ENCODE measurements around the gene PWWP2B. TPM values are rescaled to one million over a fixed set of nuclear protein-coding genes. Genes with fewer than 3 reads are reported as not detected.

Gene PWWP2B
- polyA plus RNA-seq (2011; rRNA removed) = 2.0 and 2.8 TPM in 2 replicates
- 5.0 and 8.0 TPM in 2 replicates for polyA plus RNA-seq (2012; cell fraction: cytosol; rRNA removed)
- polyA plus RNA-seq (2012; cell fraction: nucleus; rRNA removed) = 8.3 and 12.2 TPM in 2 replicates
- polyA plus RNA-seq (2017; fragmentation: RNase III; extraction: RNeasy Plus Mini Kit Qiagen cat#74134 plus additional on column Dnase treatment) = 6.6 to 7.3 TPM (median 7.0 TPM) in 3 replicates
- 2.1 and 2.5 TPM in 2 replicates for polyA minus RNA-seq (2011; rRNA and poly(A)+ RNA removed)

DNA sequence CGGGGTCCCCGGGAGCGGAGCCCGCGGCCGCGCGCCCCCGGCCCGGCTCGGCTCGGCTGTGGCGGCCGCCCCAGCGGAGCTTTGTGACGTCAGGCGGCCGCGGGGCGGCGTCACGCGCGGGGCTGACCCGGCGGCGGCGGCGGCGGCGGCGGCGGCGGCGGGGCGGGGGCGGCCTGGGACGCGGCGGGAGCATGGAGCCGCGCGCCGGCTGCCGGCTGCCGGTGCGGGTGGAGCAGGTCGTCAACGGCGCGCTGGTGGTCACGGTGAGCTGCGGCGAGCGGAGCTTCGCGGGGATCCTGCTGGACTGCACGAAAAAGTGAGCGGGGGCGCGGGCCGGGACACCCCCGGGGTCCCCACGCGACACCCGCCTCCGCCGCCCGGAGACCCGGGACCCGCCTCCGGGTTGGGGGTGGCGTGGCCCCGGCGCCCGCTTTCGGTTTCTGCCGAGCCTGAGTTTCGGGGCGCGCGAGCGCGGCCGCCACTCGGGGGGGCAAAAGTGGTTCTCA lies at the start of gene PWWP2B:
Gene PWWP2B (plus strand): TSS at position 165 of the 506 bp plus-strand sequence. CDS start 27 bp downstream, at position 192.
- Histone ChIP-seq H3K4me1 (peaks cover 27% of the 10 kb centered on the region), H3K9me3 (no peaks in the 10 kb centered on the region), H3K27ac (peak within 1 kb of the TSS; percentile 98 to 99), H3K4me2 (peak within 1 kb of the TSS; percentile 98), H3K4me3 (peak within 1 kb of the TSS; percentile 100)
- TF ChIP-seq POLR2A (IDR thresholded peaks at IDR 0.05; ENCODE audit: low read length) = peak; percentile 45
- TF ChIP-seq, protein P1, sequence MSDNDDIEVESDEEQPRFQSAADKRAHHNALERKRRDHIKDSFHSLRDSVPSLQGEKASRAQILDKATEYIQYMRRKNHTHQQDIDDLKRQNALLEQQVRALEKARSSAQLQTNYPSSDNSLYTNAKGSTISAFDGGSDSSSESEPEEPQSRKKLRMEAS (IDR thresholded peaks at IDR 0.05) = peak; percentile 9; the same call in 1 of the 2 replicates
- TF ChIP-seq JUNB (IDR thresholded peaks at IDR 0.05) = no peak
- peak; percentile 45; the same call in 1 of the 2 replicates for TF ChIP-seq PHF8 (IDR thresholded peaks at IDR 0.05; ENCODE audit: borderline replicate concordance, low read depth)
- TF ChIP-seq CHD4 (IDR thresholded peaks at IDR 0.05; ENCODE audit: borderline replicate concordance) = no peak
- 0 out of 2 replicates have a peak, but pooled peaks have one; percentile 16 for TF ChIP-seq HOXB5 (CRISPR knock-in tag; IDR thresholded peaks at IDR 0.05)
- no peak for TF ChIP-seq MYC (IDR thresholded peaks at IDR 0.05; ENCODE audit: borderline replicate concordance, low read length)
- no peak for TF ChIP-seq KDM5A (IDR thresholded peaks at IDR 0.05)
- TF ChIP-seq CBX2 (IDR thresholded peaks at IDR 0.05; ENCODE audit: borderline replicate concordance, low read depth) = no peak
- TF ChIP-seq, protein P2, sequence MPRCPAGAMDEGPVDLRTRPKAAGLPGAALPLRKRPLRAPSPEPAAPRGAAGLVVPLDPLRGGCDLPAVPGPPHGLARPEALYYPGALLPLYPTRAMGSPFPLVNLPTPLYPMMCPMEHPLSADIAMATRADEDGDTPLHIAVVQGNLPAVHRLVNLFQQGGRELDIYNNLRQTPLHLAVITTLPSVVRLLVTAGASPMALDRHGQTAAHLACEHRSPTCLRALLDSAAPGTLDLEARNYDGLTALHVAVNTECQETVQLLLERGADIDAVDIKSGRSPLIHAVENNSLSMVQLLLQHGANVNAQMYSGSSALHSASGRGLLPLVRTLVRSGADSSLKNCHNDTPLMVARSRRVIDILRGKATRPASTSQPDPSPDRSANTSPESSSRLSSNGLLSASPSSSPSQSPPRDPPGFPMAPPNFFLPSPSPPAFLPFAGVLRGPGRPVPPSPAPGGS (IDR thresholded peaks at IDR 0.05) = no peak
- ATAC-seq (0 out of 6 replicates have a peak, but pooled peaks of 1 of the 2 experiments have one; percentile 20), FAIRE-seq (no peak), DNase-seq (ENCODE audit: low read depth in 1 of 2, low spot score in 1 of 2) (no peak)
- POLR2A ChIA-PET = no interaction called here
- CTCF ChIA-PET = interaction anchor here (0.5 to 1.7 kb wide), 5 partner anchors 10 to 111 kb away, joined by 3 to 4 read pairs (median 3); no protein-coding TSS in a partner anchor
- 0% methylated on average over 12 of the region's 86 CpGs for WGBS (ENCODE audit: missing lambda C conversion rate)

DNA sequence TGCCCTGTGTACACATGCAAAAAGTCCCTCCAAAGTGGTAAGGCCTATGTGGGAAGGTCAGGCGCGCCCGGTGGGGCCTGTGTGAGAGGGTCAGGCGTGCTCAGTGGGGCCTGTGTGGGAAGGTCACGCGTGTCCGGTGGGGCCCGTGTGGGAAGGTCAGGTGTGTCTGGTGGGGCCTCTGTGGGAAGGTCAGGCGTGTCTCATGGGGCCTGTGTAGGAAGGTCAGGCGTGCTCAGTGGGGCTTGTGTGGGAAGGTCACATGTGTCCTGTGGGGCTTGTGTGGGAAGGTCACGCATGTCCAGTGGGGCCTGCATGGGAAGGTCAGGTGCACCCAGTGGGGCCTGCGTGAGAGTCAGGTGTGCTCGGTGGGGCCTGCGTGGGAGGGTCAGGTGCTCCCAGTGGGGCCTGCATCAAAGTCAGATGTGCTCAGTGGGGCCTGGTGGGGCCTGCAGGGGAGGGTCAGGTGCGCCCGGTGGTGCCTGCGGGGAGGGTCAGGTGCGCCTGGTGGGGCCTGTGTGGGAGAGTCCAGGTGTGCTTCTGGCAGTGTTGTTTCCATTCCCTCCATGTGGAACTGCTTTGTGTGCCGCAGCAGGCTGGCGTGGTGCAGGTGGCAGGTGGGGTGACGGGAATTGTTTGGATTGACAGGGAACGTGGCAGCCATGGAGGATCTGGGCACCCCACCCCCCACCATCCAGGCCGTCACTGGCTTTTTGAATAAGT lies 49.6 kb upstream of the PWWP2B start:
- H3K4me3 ChIP-seq = no peak overlapping the region
- ATAC-seq (no peak), FAIRE-seq (no peak), DNase-seq (ENCODE audit: low read depth in 1 of 2, low spot score in 1 of 2) (no peak)
- TF ChIP-seq HOXB13 (CRISPR knock-in tag; IDR thresholded peaks at IDR 0.05; ENCODE audit: low read depth) (no peak), CBX8 (IDR thresholded peaks at IDR 0.05) (no peak), FOXS1 (CRISPR knock-in tag; IDR thresholded peaks at IDR 0.05) (no peak), CBX2 (IDR thresholded peaks at IDR 0.05; ENCODE audit: borderline replicate concordance, low read depth) (no peak)
- TF ChIP-seq, protein P3, sequence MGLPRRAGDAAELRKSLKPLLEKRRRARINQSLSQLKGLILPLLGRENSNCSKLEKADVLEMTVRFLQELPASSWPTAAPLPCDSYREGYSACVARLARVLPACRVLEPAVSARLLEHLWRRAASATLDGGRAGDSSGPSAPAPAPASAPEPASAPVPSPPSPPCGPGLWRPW (IDR thresholded peaks at IDR 0.05) = no peak
- 97% methylated on average over 23 of the region's 23 CpGs for WGBS (ENCODE audit: missing lambda C conversion rate)
- no peaks in the 10 kb centered on the region for H3K4me1 ChIP-seq
- ChIA-PET CTCF (interaction anchor here (0.6 to 1.6 kb wide), 3 partner anchors 13 to 124 kb away, joined by 3 to 9 read pairs (median 4); no protein-coding TSS in a partner anchor), POLR2A (no interaction called here)
- H3K4me2 ChIP-seq = no peak overlapping the region
- no peaks in the 10 kb centered on the region for H3K9me3 ChIP-seq
- no peak overlapping the region for H3K27ac ChIP-seq

DNA sequence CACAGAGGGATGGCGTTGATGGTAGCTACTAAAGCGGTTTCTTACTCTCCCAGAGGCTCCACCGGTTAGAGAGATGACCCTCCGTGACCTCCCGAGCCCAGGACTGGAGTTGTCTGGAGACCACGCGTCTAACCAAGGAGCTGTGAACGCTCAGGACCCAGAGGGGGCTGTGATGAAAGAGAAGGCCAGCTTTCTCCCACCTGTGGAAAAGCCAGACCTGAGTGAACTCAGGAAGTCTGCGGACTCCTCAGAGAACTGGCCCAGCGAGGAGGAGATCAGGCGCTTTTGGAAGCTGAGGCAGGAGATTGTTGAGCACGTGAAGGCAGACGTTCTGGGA lies 49.1 kb upstream of the PWWP2B start:
- H3K9me3 ChIP-seq = no peaks in the 10 kb centered on the region
- H3K4me2 ChIP-seq = no peak overlapping the region
- no peak overlapping the region for H3K27ac ChIP-seq
- ATAC-seq (no peak), DNase-seq (ENCODE audit: low read depth in 1 of 2, low spot score in 1 of 2) (no peak), FAIRE-seq (no peak)
- WGBS (ENCODE audit: missing lambda C conversion rate) = 91% methylated on average over 13 of the region's 13 CpGs
- ChIA-PET CTCF (interaction anchor here (0.6 to 1.6 kb wide), 3 partner anchors 12 to 125 kb away, joined by 3 to 9 read pairs (median 4); no protein-coding TSS in a partner anchor), POLR2A (no interaction called here)
- no peaks in the 10 kb centered on the region for H3K4me1 ChIP-seq
- no peak overlapping the region for H3K4me3 ChIP-seq
- no peak for TF ChIP-seq RAD21 (conservative IDR thresholded peaks at IDR 0.05 in 1 of 2, IDR thresholded peaks at IDR 0.05 in 1 of 2)
- TF ChIP-seq FOXS1 (CRISPR knock-in tag; IDR thresholded peaks at IDR 0.05) = no peak
- TF ChIP-seq, protein P1 (IDR thresholded peaks at IDR 0.05) = no peak
- TF ChIP-seq, protein P4, sequence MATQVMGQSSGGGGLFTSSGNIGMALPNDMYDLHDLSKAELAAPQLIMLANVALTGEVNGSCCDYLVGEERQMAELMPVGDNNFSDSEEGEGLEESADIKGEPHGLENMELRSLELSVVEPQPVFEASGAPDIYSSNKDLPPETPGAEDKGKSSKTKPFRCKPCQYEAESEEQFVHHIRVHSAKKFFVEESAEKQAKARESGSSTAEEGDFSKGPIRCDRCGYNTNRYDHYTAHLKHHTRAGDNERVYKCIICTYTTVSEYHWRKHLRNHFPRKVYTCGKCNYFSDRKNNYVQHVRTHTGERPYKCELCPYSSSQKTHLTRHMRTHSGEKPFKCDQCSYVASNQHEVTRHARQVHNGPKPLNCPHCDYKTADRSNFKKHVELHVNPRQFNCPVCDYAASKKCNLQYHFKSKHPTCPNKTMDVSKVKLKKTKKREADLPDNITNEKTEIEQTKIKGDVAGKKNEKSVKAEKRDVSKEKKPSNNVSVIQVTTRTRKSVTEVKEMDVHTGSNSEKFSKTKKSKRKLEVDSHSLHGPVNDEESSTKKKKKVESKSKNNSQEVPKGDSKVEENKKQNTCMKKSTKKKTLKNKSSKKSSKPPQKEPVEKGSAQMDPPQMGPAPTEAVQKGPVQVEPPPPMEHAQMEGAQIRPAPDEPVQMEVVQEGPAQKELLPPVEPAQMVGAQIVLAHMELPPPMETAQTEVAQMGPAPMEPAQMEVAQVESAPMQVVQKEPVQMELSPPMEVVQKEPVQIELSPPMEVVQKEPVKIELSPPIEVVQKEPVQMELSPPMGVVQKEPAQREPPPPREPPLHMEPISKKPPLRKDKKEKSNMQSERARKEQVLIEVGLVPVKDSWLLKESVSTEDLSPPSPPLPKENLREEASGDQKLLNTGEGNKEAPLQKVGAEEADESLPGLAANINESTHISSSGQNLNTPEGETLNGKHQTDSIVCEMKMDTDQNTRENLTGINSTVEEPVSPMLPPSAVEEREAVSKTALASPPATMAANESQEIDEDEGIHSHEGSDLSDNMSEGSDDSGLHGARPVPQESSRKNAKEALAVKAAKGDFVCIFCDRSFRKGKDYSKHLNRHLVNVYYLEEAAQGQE (IDR thresholded peaks at IDR 0.05) = no peak
- TF ChIP-seq ESRRA (IDR thresholded peaks at IDR 0.05; ENCODE audit: borderline replicate concordance, low read length) = no peak
- no peak for TF ChIP-seq JUNB (IDR thresholded peaks at IDR 0.05)
- TF ChIP-seq MAZ (IDR thresholded peaks at IDR 0.05; ENCODE audit: borderline replicate concordance, low read depth, low read length) = no peak
- no peak for TF ChIP-seq ZSCAN20 (CRISPR knock-in tag; IDR thresholded peaks at IDR 0.05)
- no peak for TF ChIP-seq HDAC2 (IDR thresholded peaks at IDR 0.05)
- no peak for TF ChIP-seq EP300 (IDR thresholded peaks at IDR 0.05)
- TF ChIP-seq, protein P2 (IDR thresholded peaks at IDR 0.05) = no peak
- TF ChIP-seq CHD4 (IDR thresholded peaks at IDR 0.05; ENCODE audit: borderline replicate concordance) = no peak
- TF ChIP-seq ZC3H11A (IDR thresholded peaks at IDR 0.05) = no peak
